Measurements from ENCODE around the gene DNHD1.
"Not testable (repeated sequence)": the region's sequence is repeated elsewhere in the genome, so short reads cannot be mapped to it uniquely, and the experiment has no call there.

The DNHD1 gene

DNA sequence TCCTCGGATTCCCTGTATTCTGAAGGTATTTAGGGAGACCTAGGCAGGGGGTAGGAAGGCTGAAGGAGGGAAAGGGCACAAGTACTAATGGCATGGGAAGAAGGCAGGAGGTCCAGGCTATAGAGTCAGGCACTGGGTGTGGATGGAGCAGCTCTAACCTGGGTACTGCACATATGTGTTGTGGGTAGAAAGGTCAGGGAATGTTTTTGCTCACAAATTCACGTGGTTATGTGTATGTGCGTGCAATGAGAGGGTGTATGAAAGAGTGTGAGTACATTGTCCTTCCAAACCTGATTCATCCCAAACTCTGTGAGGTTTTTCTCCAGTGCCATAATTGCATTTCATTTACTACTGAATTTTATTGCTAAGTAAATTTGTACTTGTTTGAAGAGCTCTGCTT, 23.2 kb downstream of the DNHD1 start:
- Histone ChIP-seq H3K4me3 (ENCODE audit: low read depth, low read length) (no peak overlapping the region), H3K4me1 (no peaks in the 10 kb centered on the region), H3K36me3 (no peaks in the 10 kb centered on the region), H3K27me3 (no peaks in the 10 kb centered on the region), H3K9me3 (no peaks in the 10 kb centered on the region)
- DNase-seq = no peak
- TF ChIP-seq, protein P1, sequence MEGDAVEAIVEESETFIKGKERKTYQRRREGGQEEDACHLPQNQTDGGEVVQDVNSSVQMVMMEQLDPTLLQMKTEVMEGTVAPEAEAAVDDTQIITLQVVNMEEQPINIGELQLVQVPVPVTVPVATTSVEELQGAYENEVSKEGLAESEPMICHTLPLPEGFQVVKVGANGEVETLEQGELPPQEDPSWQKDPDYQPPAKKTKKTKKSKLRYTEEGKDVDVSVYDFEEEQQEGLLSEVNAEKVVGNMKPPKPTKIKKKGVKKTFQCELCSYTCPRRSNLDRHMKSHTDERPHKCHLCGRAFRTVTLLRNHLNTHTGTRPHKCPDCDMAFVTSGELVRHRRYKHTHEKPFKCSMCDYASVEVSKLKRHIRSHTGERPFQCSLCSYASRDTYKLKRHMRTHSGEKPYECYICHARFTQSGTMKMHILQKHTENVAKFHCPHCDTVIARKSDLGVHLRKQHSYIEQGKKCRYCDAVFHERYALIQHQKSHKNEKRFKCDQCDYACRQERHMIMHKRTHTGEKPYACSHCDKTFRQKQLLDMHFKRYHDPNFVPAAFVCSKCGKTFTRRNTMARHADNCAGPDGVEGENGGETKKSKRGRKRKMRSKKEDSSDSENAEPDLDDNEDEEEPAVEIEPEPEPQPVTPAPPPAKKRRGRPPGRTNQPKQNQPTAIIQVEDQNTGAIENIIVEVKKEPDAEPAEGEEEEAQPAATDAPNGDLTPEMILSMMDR (IDR thresholded peaks at IDR 0.05; ENCODE audit: low read depth, low read length) = no peak

GRCh38 chr11:6521946-6522345, 24.9 kb downstream of the DNHD1 start:
- H3K9me3 ChIP-seq; H3K4me1 ChIP-seq; H3K27me3 ChIP-seq; H3K36me3 ChIP-seq; H3K4me3 ChIP-seq (ENCODE audit: low read depth, low read length); DNase-seq: not testable (repeated sequence)

DNA sequence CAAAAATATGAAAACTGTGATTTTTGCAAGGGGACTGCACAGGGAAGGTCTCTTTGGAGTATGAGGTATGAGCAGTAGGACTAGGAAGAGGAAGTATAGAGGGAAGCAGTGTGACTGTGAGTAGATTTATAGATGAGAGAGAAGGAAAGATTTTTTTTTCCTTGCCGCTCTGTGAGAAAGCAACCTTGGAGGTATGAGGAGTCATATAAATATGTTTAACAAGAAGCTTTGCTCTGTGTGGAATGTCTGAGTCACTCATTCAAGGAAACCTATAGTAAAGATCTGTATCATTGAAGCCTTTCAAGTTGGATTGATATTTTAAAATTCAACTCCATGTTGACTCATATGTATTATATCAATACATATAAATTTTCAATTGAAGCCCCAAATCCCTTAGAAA, 26.2 kb downstream of the DNHD1 start:
- Histone ChIP-seq H3K4me1 (no peaks in the 10 kb centered on the region), H3K9me3 (no peaks in the 10 kb centered on the region), H3K4me3 (ENCODE audit: low read depth, low read length) (no peak overlapping the region), H3K36me3 (no peaks in the 10 kb centered on the region), H3K27me3 (no peaks in the 10 kb centered on the region)
- DNase-seq = no peak
- TF ChIP-seq, protein P1 (IDR thresholded peaks at IDR 0.05; ENCODE audit: low read depth, low read length) = no peak

DNA sequence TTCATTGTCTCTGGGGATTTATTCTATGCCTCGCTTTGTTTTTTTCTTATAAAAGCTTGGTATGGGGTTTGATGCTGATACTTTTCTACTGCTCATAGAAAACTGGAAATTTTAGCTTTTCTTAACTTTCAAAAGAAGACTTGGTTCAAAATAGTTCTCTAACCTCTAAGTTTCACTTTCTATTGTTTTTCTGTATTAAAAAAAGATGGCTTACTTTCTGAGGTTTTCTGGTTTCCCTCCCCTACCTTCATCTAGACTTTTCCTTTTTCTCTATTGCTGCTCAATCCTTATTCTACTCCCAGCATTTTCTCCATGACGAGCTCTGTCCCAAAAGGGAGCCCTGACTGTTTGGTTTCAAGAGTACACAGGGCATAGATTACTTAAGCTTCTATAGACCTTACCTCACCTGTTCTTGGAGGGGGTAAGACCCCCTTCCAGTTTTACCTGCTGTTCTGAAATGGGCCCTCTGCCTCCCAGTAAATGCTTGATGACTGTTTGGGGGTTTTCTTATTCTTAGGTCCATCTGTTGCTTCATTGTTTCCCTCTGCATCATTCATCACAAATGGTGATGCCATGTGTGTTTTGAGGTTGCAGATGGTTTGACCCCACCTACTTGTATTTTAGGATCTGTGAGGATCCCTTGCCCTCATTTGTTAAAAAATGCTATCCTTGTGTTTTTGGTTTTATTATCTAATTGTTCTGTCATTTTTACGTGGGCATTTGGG, 29.5 kb downstream of the DNHD1 start:
- TF ChIP-seq, protein P1 (IDR thresholded peaks at IDR 0.05; ENCODE audit: low read depth, low read length) = no peak
- H3K36me3 ChIP-seq = no peaks in the 10 kb centered on the region
- H3K27me3 ChIP-seq = no peaks in the 10 kb centered on the region
- DNase-seq = no peak
- H3K4me1 ChIP-seq = no peaks in the 10 kb centered on the region
- H3K9me3 ChIP-seq = no peaks in the 10 kb centered on the region
- no peak overlapping the region for H3K4me3 ChIP-seq (ENCODE audit: low read depth, low read length)

DNA sequence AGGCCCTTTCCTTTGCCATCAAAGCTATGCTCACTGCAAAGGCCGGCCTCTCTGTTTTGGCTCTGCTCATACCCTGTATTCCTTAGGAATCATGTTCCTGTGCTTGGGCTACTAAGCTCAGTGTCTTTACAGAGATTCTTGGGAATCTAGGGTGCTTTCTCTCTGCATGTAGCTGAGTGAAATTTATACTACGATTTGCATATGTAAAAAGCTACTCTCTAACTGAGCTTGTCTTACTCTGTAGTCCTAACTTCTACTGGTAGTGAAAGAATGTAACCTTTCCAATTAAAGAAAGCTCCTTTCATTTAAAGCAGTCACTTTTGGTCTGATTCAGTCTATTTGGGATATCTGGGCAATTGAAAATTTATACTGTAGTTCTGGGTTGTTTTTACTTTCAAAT, 32.2 kb downstream of the DNHD1 start:
- H3K36me3 ChIP-seq = no peaks in the 10 kb centered on the region
- no peaks in the 10 kb centered on the region for H3K27me3 ChIP-seq
- no peak overlapping the region for H3K4me3 ChIP-seq (ENCODE audit: low read depth, low read length)
- DNase-seq = no peak
- TF ChIP-seq, protein P1 (IDR thresholded peaks at IDR 0.05; ENCODE audit: low read depth, low read length) = no peak
- no peaks in the 10 kb centered on the region for H3K9me3 ChIP-seq
- H3K4me1 ChIP-seq = no peaks in the 10 kb centered on the region

GRCh38 chr11:6530848-6531247, 33.8 kb downstream of the DNHD1 start:
- Histone ChIP-seq H3K36me3 (no peaks in the 10 kb centered on the region), H3K27me3 (no peaks in the 10 kb centered on the region), H3K9me3 (no peaks in the 10 kb centered on the region), H3K4me3 (ENCODE audit: low read depth, low read length) (no peak overlapping the region), H3K4me1 (no peaks in the 10 kb centered on the region)
- TF ChIP-seq, protein P1 (IDR thresholded peaks at IDR 0.05; ENCODE audit: low read depth, low read length) = no peak
- no peak for DNase-seq

All from BE2C (cell line).